ENCODE data around the gene MLIP.

Gene MLIP

GRCh38 chr6:54299542-54300269 lies 188.5 kb downstream of the MLIP start:
- no peak for DNase-seq (ENCODE audit: low read depth)
- TF ChIP-seq CTCF (IDR thresholded peaks at IDR 0.05; ENCODE audit: low read depth, low read length) (no peak), POLR2A (IDR thresholded peaks at IDR 0.05; ENCODE audit: extremely low read depth, insufficient read length) (no peak), MYC (IDR thresholded peaks at IDR 0.05; ENCODE audit: low read depth, low read length) (no peak)
- TF ChIP-seq, protein P1, sequence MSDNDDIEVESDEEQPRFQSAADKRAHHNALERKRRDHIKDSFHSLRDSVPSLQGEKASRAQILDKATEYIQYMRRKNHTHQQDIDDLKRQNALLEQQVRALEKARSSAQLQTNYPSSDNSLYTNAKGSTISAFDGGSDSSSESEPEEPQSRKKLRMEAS (IDR thresholded peaks at IDR 0.05; ENCODE audit: low read depth, low read length), result no peak
- no peak overlapping the region for H3K4me3 ChIP-seq (ENCODE audit: low read depth, low read length)

GRCh38 chr6:54301770-54302169 lies 190.5 kb downstream of the MLIP start:
- no peak for DNase-seq (ENCODE audit: low read depth)
- TF ChIP-seq, protein P1 (IDR thresholded peaks at IDR 0.05; ENCODE audit: low read depth, low read length), result no peak
- no peak for TF ChIP-seq POLR2A (IDR thresholded peaks at IDR 0.05; ENCODE audit: extremely low read depth, insufficient read length)
- TF ChIP-seq MYC (IDR thresholded peaks at IDR 0.05; ENCODE audit: low read depth, low read length), result no peak
- TF ChIP-seq CTCF (IDR thresholded peaks at IDR 0.05; ENCODE audit: low read depth, low read length), result no peak
- no peak overlapping the region for H3K4me3 ChIP-seq (ENCODE audit: low read depth, low read length)

GRCh38 chr6:54307439-54307910 lies 196.2 kb downstream of the MLIP start:
- H3K4me3 ChIP-seq (ENCODE audit: low read depth, low read length), result no peak overlapping the region
- no peak for TF ChIP-seq POLR2A (IDR thresholded peaks at IDR 0.05; ENCODE audit: extremely low read depth, insufficient read length)
- TF ChIP-seq MYC (IDR thresholded peaks at IDR 0.05; ENCODE audit: low read depth, low read length), result no peak
- no peak for TF ChIP-seq CTCF (IDR thresholded peaks at IDR 0.05; ENCODE audit: low read depth, low read length)
- TF ChIP-seq, protein P1 (IDR thresholded peaks at IDR 0.05; ENCODE audit: low read depth, low read length), result no peak
- no peak for DNase-seq (ENCODE audit: low read depth)

- DNase-seq (ENCODE audit: low read depth), result no peak
- no peak for TF ChIP-seq POLR2A (IDR thresholded peaks at IDR 0.05; ENCODE audit: extremely low read depth, insufficient read length)
- no peak within 1 kb of the TSS for H3K4me3 ChIP-seq (ENCODE audit: low read depth, low read length)
Measured at GRCh38 chr6:54308289-54308985, 197.2 kb downstream of the MLIP start, which contains the start of gene TINAG. Gene TINAG (plus strand): TSS chr6:54308441. CDS start chr6:54308551, 110 bp downstream.

- TF ChIP-seq POLR2A (IDR thresholded peaks at IDR 0.05; ENCODE audit: extremely low read depth, insufficient read length) (no peak), CTCF (IDR thresholded peaks at IDR 0.05; ENCODE audit: low read depth, low read length) (no peak)
- no peak overlapping the region for H3K4me3 ChIP-seq (ENCODE audit: low read depth, low read length)
- DNase-seq (ENCODE audit: low read depth), result no peak
Measured at GRCh38 chr6:54308986-54309315, 197.7 kb downstream of the MLIP start.

GRCh38 chr6:54310377-54311152 lies 199.3 kb downstream of the MLIP start:
- TF ChIP-seq MYC (IDR thresholded peaks at IDR 0.05; ENCODE audit: low read depth, low read length), result no peak
- TF ChIP-seq POLR2A (IDR thresholded peaks at IDR 0.05; ENCODE audit: extremely low read depth, insufficient read length), result no peak
- no peak for TF ChIP-seq CTCF (IDR thresholded peaks at IDR 0.05; ENCODE audit: low read depth, low read length)
- TF ChIP-seq, protein P1 (IDR thresholded peaks at IDR 0.05; ENCODE audit: low read depth, low read length), result no peak
- H3K4me3 ChIP-seq (ENCODE audit: low read depth, low read length), result no peak overlapping the region
- no peak for DNase-seq (ENCODE audit: low read depth)
